ENCODE data around the gene DCAF8L2. TPM values are rescaled to one million over a fixed set of nuclear protein-coding genes. Genes with fewer than 3 reads are reported as not detected.
"Not testable (repeated sequence)": the region's sequence is repeated elsewhere in the genome, so short reads cannot be mapped to it uniquely, and the experiment has no call there.

The DCAF8L2 gene
- total RNA-seq, 1 experiment from 2014 or later, result 7.7 TPM

- H3K9me2 ChIP-seq (ENCODE audit: insufficient read depth), result no peaks in the 10 kb centered on the region; the same call in 1 of the 2 replicates
- H3K4me3 ChIP-seq, result no peak overlapping the region
- no peak for DNase-seq
- H3K27ac ChIP-seq, result no peak overlapping the region
- ChIA-PET CTCF (no interaction called here), POLR2A (ENCODE audit: unreplicated experiment) (no interaction called here)
- no peaks in the 10 kb centered on the region for H3K4me1 ChIP-seq (replicated peaks; ENCODE audit: insufficient read depth)
- H2AFZ ChIP-seq, result no peak overlapping the region
- H3K4me2 ChIP-seq, result no peak overlapping the region
- no peaks in the 10 kb centered on the region for H3K79me2 ChIP-seq (ENCODE audit: low read depth)
- no peaks in the 10 kb centered on the region for H3K36me3 ChIP-seq (ENCODE audit: low read depth)
- TF ChIP-seq CTCF (conservative IDR thresholded peaks at IDR 0.05) (no peak), EZH2 (IDR thresholded peaks at IDR 0.05; ENCODE audit: low read depth) (no peak)
- H3F3A ChIP-seq (ENCODE audit: insufficient read depth, low read depth), result no peaks in the 10 kb centered on the region
- intact Hi-C loops (cut with micrococcal nuclease; ENCODE audit: unreplicated experiment), result no loop called here
- BruUV-seq (replicated peaks), result no TSS peak
- no peaks in the 10 kb centered on the region for H3K27me3 ChIP-seq (ENCODE audit: insufficient read depth, low read depth)
- no peaks in the 10 kb centered on the region for H4K20me1 ChIP-seq (ENCODE audit: insufficient read depth)
- H3K9me3 ChIP-seq (ENCODE audit: insufficient read depth, low read depth), result no peaks in the 10 kb centered on the region
Observed at GRCh38 chrX:27740933-27741332, 150.8 kb downstream of the DCAF8L2 start.

- H3K27me3 ChIP-seq (ENCODE audit: insufficient read depth, low read depth); H4K20me1 ChIP-seq (ENCODE audit: insufficient read depth); POLR2A ChIA-PET (ENCODE audit: unreplicated experiment); DNase-seq; H3K4me2 ChIP-seq; H3K27ac ChIP-seq; H3K4me3 ChIP-seq; H3K9me2 ChIP-seq (ENCODE audit: insufficient read depth); H3K9me3 ChIP-seq (ENCODE audit: insufficient read depth, low read depth); H3K79me2 ChIP-seq (ENCODE audit: low read depth); H3F3A ChIP-seq (ENCODE audit: insufficient read depth, low read depth); H3K4me1 ChIP-seq (replicated peaks; ENCODE audit: insufficient read depth); H3K36me3 ChIP-seq (ENCODE audit: low read depth); intact Hi-C loops (cut with micrococcal nuclease; ENCODE audit: unreplicated experiment); H2AFZ ChIP-seq; CTCF ChIA-PET; BruUV-seq (replicated peaks): not testable (repeated sequence)
Observed at GRCh38 chrX:27743521-27743920, 153.4 kb downstream of the DCAF8L2 start.

GRCh38 chrX:27746516-27746915 lies 156.4 kb downstream of the DCAF8L2 start:
- Histone ChIP-seq H3F3A (ENCODE audit: insufficient read depth, low read depth) (no peaks in the 10 kb centered on the region), H3K27ac (no peak overlapping the region), H3K79me2 (ENCODE audit: low read depth) (no peaks in the 10 kb centered on the region), H2AFZ (no peak overlapping the region), H3K9me2 (ENCODE audit: insufficient read depth) (no peaks in the 10 kb centered on the region), H3K36me3 (ENCODE audit: low read depth) (no peaks in the 10 kb centered on the region), H3K4me1 (replicated peaks; ENCODE audit: insufficient read depth) (no peaks in the 10 kb centered on the region), H3K9me3 (ENCODE audit: insufficient read depth, low read depth) (no peaks in the 10 kb centered on the region), H3K4me2 (no peak overlapping the region), H3K27me3 (ENCODE audit: insufficient read depth, low read depth) (no peaks in the 10 kb centered on the region), H4K20me1 (ENCODE audit: insufficient read depth) (no peaks in the 10 kb centered on the region), H3K4me3 (no peak overlapping the region)
- CTCF ChIA-PET, result no interaction called here
- DNase-seq, result peak in 1 of 2 experiments; percentile 21
- intact Hi-C loops (cut with micrococcal nuclease; ENCODE audit: unreplicated experiment), result no loop called here
- POLR2A ChIA-PET (ENCODE audit: unreplicated experiment), result no interaction called here
- TF ChIP-seq CTCF (conservative IDR thresholded peaks at IDR 0.05) (no peak), EZH2 (IDR thresholded peaks at IDR 0.05; ENCODE audit: low read depth) (no peak)
- BruUV-seq (replicated peaks), result no TSS peak

- H3F3A ChIP-seq (ENCODE audit: insufficient read depth, low read depth); H3K79me2 ChIP-seq (ENCODE audit: low read depth); H3K36me3 ChIP-seq (ENCODE audit: low read depth); DNase-seq; H3K4me1 ChIP-seq (replicated peaks; ENCODE audit: insufficient read depth); CTCF ChIA-PET; BruUV-seq (replicated peaks); H3K4me2 ChIP-seq; H2AFZ ChIP-seq; H3K27me3 ChIP-seq (ENCODE audit: insufficient read depth, low read depth); H4K20me1 ChIP-seq (ENCODE audit: insufficient read depth); H3K27ac ChIP-seq; POLR2A ChIA-PET (ENCODE audit: unreplicated experiment); H3K9me3 ChIP-seq (ENCODE audit: insufficient read depth, low read depth); H3K9me2 ChIP-seq (ENCODE audit: insufficient read depth); intact Hi-C loops (cut with micrococcal nuclease; ENCODE audit: unreplicated experiment); H3K4me3 ChIP-seq: not testable (repeated sequence)
Observed at GRCh38 chrX:27750298-27750697, 160.2 kb downstream of the DCAF8L2 start.

Measured in PC-9 (cell line).